GM12875 (cell line): ENCODE results near the gene NUP37.
A peak's percentile ranks its signal among the peaks of the same experiment; 100 is the strongest.

Experiments
- H3K4me3 ChIP-seq: one replicate; pipeline ENCODE4 v1.5.1; 2011; ENCODE audit warnings: low read depth, low read length, control low read depth
- TF ChIP-seq, protein P1 (sequence below): IDR thresholded peaks from 2 replicates; pipeline ENCODE4 v1.5.1; 2011; ENCODE audit warnings: low read depth, mild to moderate bottlenecking, control low read depth, inconsistent platforms, low read length, moderate library complexity, borderline replicate concordance; ENCODE audit not compliant: insufficient read depth

The NUP37 gene

DNA sequence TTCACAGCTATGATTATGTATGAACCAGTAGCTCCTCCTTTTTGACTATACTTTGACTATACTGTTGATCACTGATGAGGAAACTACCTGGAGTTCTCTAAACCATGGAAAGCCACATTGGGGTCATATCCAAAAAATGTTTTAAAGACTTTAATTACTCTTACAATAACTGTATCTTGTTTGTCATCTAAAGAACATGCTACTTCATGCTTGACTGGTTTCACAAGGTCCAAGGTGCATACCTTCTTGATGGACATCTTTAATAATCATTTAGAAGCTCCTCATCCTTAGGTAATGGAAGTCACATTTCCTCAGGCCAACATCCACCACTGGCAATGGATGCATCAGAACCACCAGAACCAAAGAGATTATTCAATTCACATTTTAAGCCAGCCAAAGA, 88.1 kb downstream of the NUP37 start:
- TF ChIP-seq, protein P1, sequence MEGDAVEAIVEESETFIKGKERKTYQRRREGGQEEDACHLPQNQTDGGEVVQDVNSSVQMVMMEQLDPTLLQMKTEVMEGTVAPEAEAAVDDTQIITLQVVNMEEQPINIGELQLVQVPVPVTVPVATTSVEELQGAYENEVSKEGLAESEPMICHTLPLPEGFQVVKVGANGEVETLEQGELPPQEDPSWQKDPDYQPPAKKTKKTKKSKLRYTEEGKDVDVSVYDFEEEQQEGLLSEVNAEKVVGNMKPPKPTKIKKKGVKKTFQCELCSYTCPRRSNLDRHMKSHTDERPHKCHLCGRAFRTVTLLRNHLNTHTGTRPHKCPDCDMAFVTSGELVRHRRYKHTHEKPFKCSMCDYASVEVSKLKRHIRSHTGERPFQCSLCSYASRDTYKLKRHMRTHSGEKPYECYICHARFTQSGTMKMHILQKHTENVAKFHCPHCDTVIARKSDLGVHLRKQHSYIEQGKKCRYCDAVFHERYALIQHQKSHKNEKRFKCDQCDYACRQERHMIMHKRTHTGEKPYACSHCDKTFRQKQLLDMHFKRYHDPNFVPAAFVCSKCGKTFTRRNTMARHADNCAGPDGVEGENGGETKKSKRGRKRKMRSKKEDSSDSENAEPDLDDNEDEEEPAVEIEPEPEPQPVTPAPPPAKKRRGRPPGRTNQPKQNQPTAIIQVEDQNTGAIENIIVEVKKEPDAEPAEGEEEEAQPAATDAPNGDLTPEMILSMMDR, result no peak
- H3K4me3 ChIP-seq, result no peak overlapping the region

DNA sequence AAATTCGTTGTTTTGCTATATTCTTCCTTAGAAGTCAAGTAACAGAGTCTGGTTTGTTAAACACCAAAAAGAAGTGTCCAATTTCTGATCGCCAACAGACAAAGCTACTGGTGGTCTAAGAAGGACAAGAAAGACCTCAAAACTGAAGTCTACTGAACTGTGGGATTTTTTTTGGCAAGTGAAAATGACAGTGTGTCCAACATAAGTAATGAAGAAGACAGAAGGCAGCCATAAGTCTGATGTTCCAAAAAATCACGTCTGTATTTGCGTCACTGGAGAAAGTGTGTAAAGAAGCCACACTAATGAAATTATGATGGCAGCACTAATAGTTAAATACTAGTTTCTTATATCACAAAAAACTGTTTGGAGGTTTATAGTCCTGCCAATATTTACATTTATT, 90.8 kb downstream of the NUP37 start:
- H3K4me3 ChIP-seq, result no peak overlapping the region
- TF ChIP-seq, protein P1, result no peak

DNA sequence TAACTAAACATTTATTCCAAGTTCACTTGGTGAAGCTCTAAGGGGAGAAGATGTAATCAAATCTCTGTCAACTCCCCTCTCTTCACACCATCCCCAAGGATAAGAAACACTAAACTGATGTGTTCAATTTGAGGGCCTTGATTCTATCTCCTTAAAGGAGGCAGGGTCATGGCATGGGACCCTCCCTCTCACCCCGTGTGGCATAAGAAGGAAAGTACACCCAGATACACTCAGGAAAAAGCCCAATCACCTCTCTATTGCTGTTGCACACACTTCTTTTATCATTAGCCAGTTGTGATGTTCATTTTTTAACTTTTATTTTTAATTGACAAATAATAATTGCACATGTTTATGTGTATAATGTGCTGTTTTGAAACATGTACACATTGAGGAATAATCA, 93.2 kb downstream of the NUP37 start:
- TF ChIP-seq, protein P1, result peak; percentile 25; the same call in 1 of the 2 replicates
- no peak overlapping the region for H3K4me3 ChIP-seq

DNA sequence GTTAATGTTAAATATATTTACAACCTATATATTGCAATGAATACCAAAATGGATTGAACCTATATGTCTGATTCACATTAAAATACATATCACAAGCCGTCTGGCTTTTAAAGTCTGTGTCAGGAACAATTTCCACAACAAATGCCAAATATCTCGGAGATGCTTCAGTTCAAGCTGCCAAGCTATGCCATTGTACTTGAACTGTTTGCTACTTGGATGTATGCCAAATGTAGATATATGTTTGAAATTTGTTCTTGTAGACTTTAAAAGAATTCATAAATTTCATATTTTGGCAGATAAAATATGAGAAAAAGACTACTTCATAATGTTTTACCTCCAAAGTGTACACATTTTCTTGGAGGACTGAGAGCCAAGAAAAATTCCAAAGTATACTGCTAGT, 95.1 kb downstream of the NUP37 start:
- no peak overlapping the region for H3K4me3 ChIP-seq
- TF ChIP-seq, protein P1, result no peak

DNA sequence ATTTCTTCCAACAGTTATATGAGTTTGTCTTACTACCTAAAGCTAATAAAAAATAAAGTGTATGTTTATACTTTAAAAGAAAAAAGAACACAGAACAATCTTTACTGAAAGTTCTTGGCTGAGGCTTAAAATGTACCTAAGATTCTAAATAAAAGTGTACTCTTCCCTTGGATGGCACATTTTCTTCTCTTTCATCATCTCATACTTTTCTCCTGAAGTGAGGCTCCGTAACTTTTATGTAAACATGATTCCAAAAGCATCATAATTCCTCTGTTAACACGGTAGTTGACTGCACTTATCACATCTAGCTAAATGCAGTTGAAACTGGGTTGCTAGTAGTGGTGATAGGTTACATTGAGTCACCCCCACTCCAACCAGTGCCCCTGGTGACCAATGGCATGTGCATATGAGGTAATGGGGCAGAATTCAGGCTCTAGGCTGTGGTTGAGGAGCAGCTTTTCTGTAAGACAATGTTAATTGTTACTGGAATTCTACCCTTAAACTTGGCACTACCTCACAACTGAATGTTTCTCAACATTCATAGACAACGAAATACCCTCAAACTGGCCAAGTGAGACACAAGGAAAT, 96.5 kb downstream of the NUP37 start:
- TF ChIP-seq, protein P1, result no peak
- no peak overlapping the region for H3K4me3 ChIP-seq
